Measurements from ENCODE around the gene CDK14. TPM values are rescaled to one million over a fixed set of nuclear protein-coding genes. Genes with fewer than 3 reads are reported as not detected.

CDK14 gene
- total RNA-seq, 1 donor from 2014 or later = 1.6 TPM

- DNase-seq (ENCODE audit: low spot score) = no peak
- H3K27me3 Mint-ChIP-seq (ENCODE audit: insufficient read depth) = peaks cover 45% of the 10 kb centered on the region
- H3K36me3 Mint-ChIP-seq (ENCODE audit: low read depth) = no peaks in the 10 kb centered on the region
- H3K27ac Mint-ChIP-seq = no peak overlapping the region
- no peak overlapping the region for H3K4me3 Mint-ChIP-seq
- H3K9me3 Mint-ChIP-seq = no peaks in the 10 kb centered on the region
- H3K4me1 Mint-ChIP-seq (ENCODE audit: low read depth) = peaks cover 1% of the 10 kb centered on the region
- intact Hi-C loops (cut with micrococcal nuclease) = no loop called here
Measured at GRCh38 chr7:90602303-90602702, 6.2 kb downstream of the CDK14 start.

- Mint-ChIP-seq H3K4me3 (no peak overlapping the region), H3K36me3 (ENCODE audit: low read depth) (no peaks in the 10 kb centered on the region), H3K9me3 (no peaks in the 10 kb centered on the region), H3K4me1 (ENCODE audit: low read depth) (no peaks in the 10 kb centered on the region), H3K27me3 (ENCODE audit: insufficient read depth) (peaks cover 36% of the 10 kb centered on the region), H3K27ac (no peak overlapping the region)
- intact Hi-C loops (cut with micrococcal nuclease) = no loop called here
- DNase-seq (ENCODE audit: low spot score) = no peak
Measured at GRCh38 chr7:90603346-90603745, 7.2 kb downstream of the CDK14 start.

GRCh38 chr7:90604383-90604782 is 8.3 kb downstream of the CDK14 start:
- Mint-ChIP-seq H3K4me1 (ENCODE audit: low read depth) (no peaks in the 10 kb centered on the region), H3K4me3 (no peak overlapping the region), H3K36me3 (ENCODE audit: low read depth) (no peaks in the 10 kb centered on the region), H3K27ac (no peak overlapping the region), H3K9me3 (no peaks in the 10 kb centered on the region), H3K27me3 (ENCODE audit: insufficient read depth) (peaks cover 30% of the 10 kb centered on the region)
- no peak for DNase-seq (ENCODE audit: low spot score)
- intact Hi-C loops (cut with micrococcal nuclease) = no loop called here

GRCh38 chr7:90605055-90605454 is 8.9 kb downstream of the CDK14 start:
- intact Hi-C loops (cut with micrococcal nuclease) = no loop called here
- no peaks in the 10 kb centered on the region for H3K9me3 Mint-ChIP-seq
- H3K27ac Mint-ChIP-seq = no peak overlapping the region
- H3K4me3 Mint-ChIP-seq = no peak overlapping the region
- H3K36me3 Mint-ChIP-seq (ENCODE audit: low read depth) = no peaks in the 10 kb centered on the region
- no peak for DNase-seq (ENCODE audit: low spot score)
- H3K4me1 Mint-ChIP-seq (ENCODE audit: low read depth) = no peaks in the 10 kb centered on the region
- H3K27me3 Mint-ChIP-seq (ENCODE audit: insufficient read depth) = peaks cover 24% of the 10 kb centered on the region

GRCh38 chr7:90607196-90607595 is 11.1 kb downstream of the CDK14 start:
- Mint-ChIP-seq H3K27me3 (ENCODE audit: insufficient read depth) (peaks cover 8% of the 10 kb centered on the region), H3K27ac (no peak overlapping the region), H3K36me3 (ENCODE audit: low read depth) (no peaks in the 10 kb centered on the region), H3K4me1 (ENCODE audit: low read depth) (no peaks in the 10 kb centered on the region), H3K4me3 (no peak overlapping the region), H3K9me3 (no peaks in the 10 kb centered on the region)
- no peak for DNase-seq (ENCODE audit: low spot score)
- intact Hi-C loops (cut with micrococcal nuclease) = no loop called here

- H3K27me3 Mint-ChIP-seq (ENCODE audit: insufficient read depth) = peaks cover 2% of the 10 kb centered on the region
- no peak for DNase-seq (ENCODE audit: low spot score)
- H3K9me3 Mint-ChIP-seq = no peaks in the 10 kb centered on the region
- peaks cover 7% of the 10 kb centered on the region for H3K4me1 Mint-ChIP-seq (ENCODE audit: low read depth)
- H3K36me3 Mint-ChIP-seq (ENCODE audit: low read depth) = no peaks in the 10 kb centered on the region
- intact Hi-C loops (cut with micrococcal nuclease) = loop anchor here (5.0 to 10.0 kb wide), 2 partner anchors 263 to 435 kb away; partner anchors contain the start of gene GTPBP10
- no peak overlapping the region for H3K27ac Mint-ChIP-seq
- H3K4me3 Mint-ChIP-seq = no peak overlapping the region
Measured at GRCh38 chr7:90610105-90610504, 14.0 kb downstream of the CDK14 start.

- H3K4me1 Mint-ChIP-seq (ENCODE audit: low read depth) = peaks cover 7% of the 10 kb centered on the region
- H3K27ac Mint-ChIP-seq = no peak overlapping the region
- DNase-seq (ENCODE audit: low spot score) = no peak
- H3K4me3 Mint-ChIP-seq = no peak overlapping the region
- intact Hi-C loops (cut with micrococcal nuclease) = loop anchor here (5.0 to 10.0 kb wide), 2 partner anchors 264 to 436 kb away; partner anchors contain the start of gene GTPBP10
- H3K9me3 Mint-ChIP-seq = no peaks in the 10 kb centered on the region
- H3K36me3 Mint-ChIP-seq (ENCODE audit: low read depth) = no peaks in the 10 kb centered on the region
- no peaks in the 10 kb centered on the region for H3K27me3 Mint-ChIP-seq (ENCODE audit: insufficient read depth)
Measured at GRCh38 chr7:90611115-90611514, 15.0 kb downstream of the CDK14 start.

GRCh38 chr7:90613088-90613498 is 17.0 kb downstream of the CDK14 start:
- intact Hi-C loops (cut with micrococcal nuclease) = loop anchor here (1.0 to 10.0 kb wide), 3 partner anchors 16 to 438 kb away; partner anchors contain the start of gene GTPBP10
- H3K4me1 Mint-ChIP-seq (ENCODE audit: low read depth) = peaks cover 17% of the 10 kb centered on the region
- H3K9me3 Mint-ChIP-seq = no peaks in the 10 kb centered on the region
- H3K4me3 Mint-ChIP-seq = no peak overlapping the region
- no peaks in the 10 kb centered on the region for H3K36me3 Mint-ChIP-seq (ENCODE audit: low read depth)
- H3K27me3 Mint-ChIP-seq (ENCODE audit: insufficient read depth) = no peaks in the 10 kb centered on the region
- DNase-seq (ENCODE audit: low spot score) = no peak
- H3K27ac Mint-ChIP-seq = peak overlapping the region; percentile 69

GRCh38 chr7:90617442-90617841 is 21.3 kb downstream of the CDK14 start:
- H3K27me3 Mint-ChIP-seq (ENCODE audit: insufficient read depth) = peaks cover 2% of the 10 kb centered on the region
- peaks cover 17% of the 10 kb centered on the region for H3K4me1 Mint-ChIP-seq (ENCODE audit: low read depth)
- no peak for DNase-seq (ENCODE audit: low spot score)
- intact Hi-C loops (cut with micrococcal nuclease) = loop anchor here (10.0 kb wide), 1 partner anchor 443 kb away; no protein-coding TSS in a partner anchor
- H3K36me3 Mint-ChIP-seq (ENCODE audit: low read depth) = no peaks in the 10 kb centered on the region
- no peak overlapping the region for H3K4me3 Mint-ChIP-seq
- H3K9me3 Mint-ChIP-seq = no peaks in the 10 kb centered on the region
- H3K27ac Mint-ChIP-seq = no peak overlapping the region

- Mint-ChIP-seq H3K4me1 (ENCODE audit: low read depth) (peaks cover 10% of the 10 kb centered on the region), H3K4me3 (no peak overlapping the region)
- intact Hi-C loops (cut with micrococcal nuclease) = loop anchor here (10.0 kb wide), 1 partner anchor 444 kb away; no protein-coding TSS in a partner anchor
Measured at GRCh38 chr7:90618876-90619275, 22.8 kb downstream of the CDK14 start.

GRCh38 chr7:90621125-90621746 is 25.1 kb downstream of the CDK14 start:
- H3K27ac Mint-ChIP-seq = no peak overlapping the region
- H3K4me1 Mint-ChIP-seq (ENCODE audit: low read depth) = peaks cover 10% of the 10 kb centered on the region
- H3K9me3 Mint-ChIP-seq = no peaks in the 10 kb centered on the region
- DNase-seq (ENCODE audit: low spot score) = no peak
- no peaks in the 10 kb centered on the region for H3K36me3 Mint-ChIP-seq (ENCODE audit: low read depth)
- peaks cover 2% of the 10 kb centered on the region for H3K27me3 Mint-ChIP-seq (ENCODE audit: insufficient read depth)
- intact Hi-C loops (cut with micrococcal nuclease) = no loop called here
- no peak overlapping the region for H3K4me3 Mint-ChIP-seq

More at GRCh38 chr7:90618876-90619275, 22.8 kb downstream of the CDK14 start:
- H3K9me3 Mint-ChIP-seq = no peaks in the 10 kb centered on the region
- no peak overlapping the region for H3K27ac Mint-ChIP-seq
- H3K36me3 Mint-ChIP-seq (ENCODE audit: low read depth) = no peaks in the 10 kb centered on the region
- DNase-seq (ENCODE audit: low spot score) = no peak
- H3K27me3 Mint-ChIP-seq (ENCODE audit: insufficient read depth) = peaks cover 2% of the 10 kb centered on the region

GRCh38 chr7:90621747-90622140 is 25.6 kb downstream of the CDK14 start:
- peaks cover 2% of the 10 kb centered on the region for H3K27me3 Mint-ChIP-seq (ENCODE audit: insufficient read depth)
- peaks cover 10% of the 10 kb centered on the region for H3K4me1 Mint-ChIP-seq (ENCODE audit: low read depth)
- no peak overlapping the region for H3K27ac Mint-ChIP-seq
- DNase-seq (ENCODE audit: low spot score) = no peak
- H3K36me3 Mint-ChIP-seq (ENCODE audit: low read depth) = no peaks in the 10 kb centered on the region
- intact Hi-C loops (cut with micrococcal nuclease) = no loop called here
- H3K4me3 Mint-ChIP-seq = no peak overlapping the region
- no peaks in the 10 kb centered on the region for H3K9me3 Mint-ChIP-seq

GRCh38 chr7:90622670-90623069 is 26.5 kb downstream of the CDK14 start:
- peaks cover 2% of the 10 kb centered on the region for H3K27me3 Mint-ChIP-seq (ENCODE audit: insufficient read depth)
- intact Hi-C loops (cut with micrococcal nuclease) = no loop called here
- DNase-seq (ENCODE audit: low spot score) = no peak
- no peak overlapping the region for H3K4me3 Mint-ChIP-seq
- H3K9me3 Mint-ChIP-seq = no peaks in the 10 kb centered on the region
- H3K4me1 Mint-ChIP-seq (ENCODE audit: low read depth) = peaks cover 2% of the 10 kb centered on the region
- H3K36me3 Mint-ChIP-seq (ENCODE audit: low read depth) = no peaks in the 10 kb centered on the region
- H3K27ac Mint-ChIP-seq = no peak overlapping the region

All from activated T-helper 1 cell treated with anti-CD3 and anti-CD28 coated beads, Interleukin-12 subunit alpha, Interleukin-12 subunit beta, Interleukin-2, Interleukin-4 antibody, amounts not matched to agents 30 ng/mL and 10 ng/mL and 1 ng/mL, durations not matched to agents 14 hours and 24 hours and 36 hours (primary cell).